HCT116 (cell line): ENCODE results near the gene SLC46A3. TPM values are rescaled to one million over a fixed set of nuclear protein-coding genes. Genes with fewer than 3 reads are reported as not detected.
"Not testable (repeated sequence)": the region's sequence is repeated elsewhere in the genome, so short reads cannot be mapped to it uniquely, and the experiment has no call there.

ENCODE experiments used
- ATAC-seq: fragments of 200-7000 bp; cut with Tn5 transposase; 2 replicates; pipeline ENCODE4 v1.9.1; 2020; ENCODE audit warnings: mild to moderate bottlenecking, moderate library complexity
- BruUV-seq: library from RNA; stranded (reverse); fragments of 400-500 nt; replicated peaks from 2 replicates; lab custom pipeline; 2021; lab: Mats Ljungman, UMichigan
- CTCF ChIA-PET: fragments of 300-600 bp; sonication (Branson Sonifier 250); formaldehyde crosslinking; loops from one replicate; lab custom pipeline; 2021; ENCODE audit warnings: antibody characterized with exemption; lab: Charles Lee
- POLR2A ChIA-PET: fragments of 300-600, 350-600 bp; sonication (Branson Sonifier 250); formaldehyde crosslinking; loops from one replicate; lab custom pipeline; 2021; ENCODE audit warnings: antibody characterized with exemption; lab: Charles Lee
- RAD21 ChIA-PET, 2 experiments: fragments of 300-600 bp; sonication (Branson Sonifier 250); formaldehyde crosslinking; loops; one replicate each; lab custom pipeline; 2023; ENCODE audit warnings: low total read pairs in 2 of 2; ENCODE audit not compliant: uncharacterized antibody in 2 of 2, unreplicated experiment in 2 of 2, low non-redundant PET in 1 of 2; lab: Charles Lee
- DNase-seq: peaks from one replicate; pipeline ENCODE4 v3.0.0-alpha.2; 2010; ENCODE audit warnings: low read depth, low spot score
- H2AFZ ChIP-seq: fragments of 200-600 bp; shearing (Covaris generic), sonication (generic); 2 replicates; pipeline ENCODE4 v1.6.1; 2017; ENCODE audit warnings: low read depth, mixed run types, mixed read lengths, antibody characterized with exemption, low read length; ENCODE audit not compliant: poor library complexity, severe bottlenecking
- H3K27ac ChIP-seq: 2 replicates; pipeline ENCODE4 v1.5.1; 2012; ENCODE audit warnings: low read depth, low read length
- H3K27me3 ChIP-seq: fragments of 200-600 bp; sonication (generic); 2 replicates; pipeline ENCODE4 v1.6.1; 2016; ENCODE audit warnings: mixed run types, low read length, mixed read lengths; ENCODE audit not compliant: insufficient read depth
- H3K36me3 ChIP-seq, 2 experiments: fragments of 200-500 bp in 1 of 2; fragments of 200-600 bp in 1 of 2; sonication (Bioruptor generic) in 1 of 2; sonication (generic) in 1 of 2; 2 replicates each; pipeline versions ENCODE4 v1.5.1 to v1.6.1; 2014 to 2016; ENCODE audit warnings: low read length in 2 of 2, inconsistent platforms in 1 of 2, mixed read lengths in 1 of 2, mixed run types in 1 of 2; ENCODE audit not compliant: insufficient read depth in 2 of 2, control insufficient read depth in 1 of 2
- H3K4me1 ChIP-seq, 2 experiments: fragments of 200-600 bp in 1 of 2; sonication (generic) in 1 of 2; 2 replicates each; pipeline versions ENCODE4 v1.5.1 to v1.6.1; 2012 to 2017; ENCODE audit warnings: low read length in 2 of 2, inconsistent platforms in 1 of 2, mild to moderate bottlenecking in 1 of 2, mixed read lengths in 1 of 2, mixed run types in 1 of 2, moderate library complexity in 1 of 2; ENCODE audit not compliant: insufficient read depth in 2 of 2, control insufficient read depth in 1 of 2
- H3K4me2 ChIP-seq: fragments of 200-600 bp; sonication (generic); 2 replicates; pipeline ENCODE4 v1.6.1; 2017; ENCODE audit warnings: mixed run types, low read length, mixed read lengths
- H3K4me3 ChIP-seq, 2 experiments: fragments of 200-600 bp in 1 of 2; sonication (generic) in 1 of 2; replicated peaks in 1 of 2; 2 replicates each; pipeline ENCODE4 v1.5.1; 2011 to 2016; ENCODE audit warnings: low read length in 2 of 2, control low read depth in 1 of 2, low read depth in 1 of 2, mild to moderate bottlenecking in 1 of 2, mixed read lengths in 1 of 2, mixed run types in 1 of 2
- H3K79me2 ChIP-seq: fragments of 200-600 bp; sonication (generic); 2 replicates; pipeline ENCODE4 v1.6.1; 2017; ENCODE audit warnings: mild to moderate bottlenecking, mixed run types, low read length, moderate library complexity, mixed read lengths; ENCODE audit not compliant: insufficient read depth
- H3K9ac ChIP-seq: fragments of 200-600 bp; sonication (generic); 2 replicates; pipeline ENCODE4 v1.6.1; 2016; ENCODE audit warnings: low read length, mixed read lengths
- H3K9me2 ChIP-seq: fragments of 200-600 bp; sonication (generic), shearing (Covaris generic); 2 replicates; pipeline ENCODE4 v1.6.1; 2017; ENCODE audit warnings: mixed run types, mild to moderate bottlenecking, moderate library complexity; ENCODE audit not compliant: insufficient read depth
- H3K9me3 ChIP-seq, 2 experiments: fragments of 200-500 bp in 1 of 2; fragments of 200-600 bp in 1 of 2; sonication (Bioruptor generic) in 1 of 2; sonication (generic) in 1 of 2; 2 replicates each; pipeline ENCODE4 v1.6.1; 2014 to 2017; ENCODE audit warnings: low read length in 2 of 2, mixed read lengths in 2 of 2, inconsistent platforms in 1 of 2, low read depth in 1 of 2, mild to moderate bottlenecking in 1 of 2, mixed run types in 1 of 2, moderate library complexity in 1 of 2; ENCODE audit not compliant: control insufficient read depth in 1 of 2, insufficient read depth in 1 of 2
- H4K20me1 ChIP-seq: fragments of 200-600 bp; sonication (generic), shearing (Covaris generic); 2 replicates; pipeline ENCODE4 v1.6.1; 2017; ENCODE audit warnings: mixed run types, mild to moderate bottlenecking, moderate library complexity; ENCODE audit not compliant: insufficient read depth
- CEBPB ChIP-seq: IDR thresholded peaks from 2 replicates; pipeline ENCODE4 v1.6.1; 2012; ENCODE audit warnings: low read depth
- ELF1 ChIP-seq: IDR thresholded peaks from 2 replicates; pipeline ENCODE4 v1.6.1; 2012; ENCODE audit warnings: low read depth, borderline replicate concordance
- MAX ChIP-seq: IDR thresholded peaks from 2 replicates; pipeline ENCODE4 v1.6.1; 2012
- RAD21 ChIP-seq: IDR thresholded peaks from 2 replicates; pipeline ENCODE4 v1.6.1; 2012; ENCODE audit warnings: low read depth, mild to moderate bottlenecking
- REST ChIP-seq: IDR thresholded peaks from 2 replicates; pipeline ENCODE4 v1.6.1; 2012; ENCODE audit warnings: low read depth
- ZBTB33 ChIP-seq: IDR thresholded peaks from 2 replicates; pipeline ENCODE4 v1.6.1; 2011; ENCODE audit warnings: mild to moderate bottlenecking, low read length, moderate library complexity; ENCODE audit not compliant: insufficient replicate concordance; ENCODE audit errors: extremely low read depth
- intact Hi-C: fragments of 100-400 bp; cut with micrococcal nuclease; formaldehyde crosslinking; loops from 2 replicates; pipeline ENCODE4 v1.10.0; 2022
- total RNA-seq: library from RNA; stranded (reverse); gene quantifications from one replicate; pipeline ENCODE4 v1.2.1, GENCODE V29; 2021; ENCODE audit not compliant: unreplicated experiment

Gene SLC46A3
- total RNA-seq, 1 experiment from 2014 or later = 0.93 TPM

GRCh38 chr13:28743020-28743419 lies 24.2 kb upstream of the SLC46A3 start:
- no peak for ATAC-seq
- intact Hi-C loops = no loop called here

GRCh38 chr13:28742445-28742844 lies 23.7 kb upstream of the SLC46A3 start:
- RAD21 ChIA-PET, H4K20me1 ChIP-seq, POLR2A ChIA-PET, H2AFZ ChIP-seq, H3K27ac ChIP-seq, intact Hi-C loops, H3K36me3 ChIP-seq, H3K9me2 ChIP-seq, BruUV-seq, DNase-seq, H3K27me3 ChIP-seq, ATAC-seq, H3K4me2 ChIP-seq, H3K9me3 ChIP-seq, H3K4me1 ChIP-seq, CTCF ChIA-PET, H3K9ac ChIP-seq, H3K79me2 ChIP-seq, H3K4me3 ChIP-seq: not testable (repeated sequence)

More at GRCh38 chr13:28743020-28743419, 24.2 kb upstream of the SLC46A3 start:
- DNase-seq = no peak
- TF ChIP-seq REST (no peak), RAD21 (no peak), ZBTB33 (no peak), ELF1 (no peak), MAX (no peak), CEBPB (no peak)
- Histone ChIP-seq H3K4me1 (no peaks in the 10 kb centered on the region), H2AFZ (no peak overlapping the region), H3K9me3 (no peaks in the 10 kb centered on the region), H3K27ac (no peak overlapping the region), H3K9ac (no peak overlapping the region), H3K4me3 (no peak overlapping the region), H4K20me1 (no peaks in the 10 kb centered on the region), H3K4me2 (no peak overlapping the region), H3K27me3 (no peaks in the 10 kb centered on the region), H3K36me3 (no peaks in the 10 kb centered on the region), H3K9me2 (no peaks in the 10 kb centered on the region), H3K79me2 (no peaks in the 10 kb centered on the region)
- ChIA-PET POLR2A (no interaction called here), CTCF (no interaction called here), RAD21 (no interaction called here)
- no TSS peak for BruUV-seq
